DLD1 (cell line): ENCODE results near the gene GDF9.

ENCODE experiments used
- in situ Hi-C: cut with HindIII; loops from 2 replicates; pipeline ENCODE4 v1.10.0; 2017; ENCODE audit warnings: low sequenced_read_pairs

Gene GDF9

DNA sequence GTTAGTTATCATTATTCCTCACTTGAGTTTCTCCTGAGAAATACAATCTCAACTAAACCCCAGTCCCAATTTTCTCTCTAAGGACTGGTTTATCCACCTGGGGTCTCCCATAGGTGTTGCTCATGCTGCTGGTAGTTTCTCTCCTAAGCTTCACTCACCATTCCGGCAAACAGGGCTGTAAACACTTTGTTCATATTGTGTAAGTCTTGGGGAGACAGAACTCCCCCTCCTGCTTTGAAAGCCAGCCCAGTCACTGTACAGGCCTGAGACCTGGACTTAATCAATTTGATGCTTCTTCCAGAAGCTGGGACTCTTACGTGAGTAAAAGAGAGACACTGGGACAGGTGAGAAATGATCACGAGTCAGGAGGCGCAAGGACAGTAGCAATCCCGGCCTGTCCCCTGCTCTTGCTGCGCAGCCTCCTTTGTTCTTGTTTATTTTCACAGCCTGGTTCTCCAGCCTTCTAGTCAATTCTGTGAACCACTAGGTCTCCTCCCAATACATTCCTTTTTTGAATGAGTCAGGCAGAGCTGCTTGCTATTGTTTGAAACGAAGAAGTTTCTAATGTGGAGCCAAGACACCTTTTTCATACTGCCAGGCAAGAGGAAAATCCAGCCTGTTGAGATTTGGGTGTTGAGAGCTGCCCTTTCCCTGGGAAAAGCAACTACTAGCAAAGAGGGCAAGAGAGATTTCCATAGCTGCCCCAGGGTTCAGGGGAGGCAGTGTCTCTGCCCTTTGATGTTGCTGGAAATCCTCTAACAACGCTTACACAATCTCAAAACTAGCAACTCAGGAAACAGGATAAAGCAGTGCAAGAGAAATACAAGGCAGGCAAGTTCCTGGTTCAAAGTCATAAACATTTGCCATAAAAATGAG lies 26.6 kb downstream of the GDF9 start:
- in situ Hi-C loops: no loop called here

DNA sequence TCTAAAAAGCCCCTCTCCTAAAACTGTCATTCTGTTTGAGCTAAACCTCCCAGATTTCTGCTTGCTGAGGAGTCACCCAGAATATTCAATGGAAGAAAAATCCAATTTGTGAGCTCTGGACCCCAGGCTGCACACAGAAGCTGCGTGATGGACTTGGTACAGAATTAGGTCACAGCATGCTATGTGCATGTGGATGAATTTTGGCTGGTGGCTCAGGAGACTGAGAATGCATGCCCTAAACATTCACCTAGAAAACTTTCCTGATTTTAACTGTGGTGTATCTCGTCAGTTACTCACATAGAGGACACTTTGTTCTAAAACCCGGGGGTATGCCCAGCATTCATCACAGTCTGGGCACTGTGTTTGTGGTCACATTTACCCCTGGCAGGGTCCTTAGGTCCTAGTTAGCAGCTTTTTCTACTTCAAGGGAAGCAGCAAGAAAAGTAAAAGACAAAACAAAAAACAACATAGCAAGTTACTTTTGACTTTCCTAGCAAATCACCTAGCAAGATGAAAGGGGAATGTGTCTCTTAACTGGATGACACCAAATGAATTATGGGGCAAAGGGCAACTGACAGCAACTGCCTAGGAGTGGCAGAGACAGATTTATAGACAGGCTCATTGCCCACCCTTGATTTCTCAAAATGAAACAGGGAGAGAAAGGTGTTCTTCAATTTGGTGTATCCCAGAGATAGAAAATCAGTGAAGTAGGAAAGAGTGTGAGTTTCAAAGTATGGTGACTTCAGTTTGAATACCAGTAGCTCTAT lies 27.6 kb downstream of the GDF9 start:
- in situ Hi-C loops: no loop called here

- in situ Hi-C loops: no loop called here
Measured at GRCh38 chr5:132837868-132838267, 28.4 kb downstream of the GDF9 start.

GRCh38 chr5:132836852-132837251 lies 29.4 kb downstream of the GDF9 start:
- in situ Hi-C loops: no loop called here

DNA sequence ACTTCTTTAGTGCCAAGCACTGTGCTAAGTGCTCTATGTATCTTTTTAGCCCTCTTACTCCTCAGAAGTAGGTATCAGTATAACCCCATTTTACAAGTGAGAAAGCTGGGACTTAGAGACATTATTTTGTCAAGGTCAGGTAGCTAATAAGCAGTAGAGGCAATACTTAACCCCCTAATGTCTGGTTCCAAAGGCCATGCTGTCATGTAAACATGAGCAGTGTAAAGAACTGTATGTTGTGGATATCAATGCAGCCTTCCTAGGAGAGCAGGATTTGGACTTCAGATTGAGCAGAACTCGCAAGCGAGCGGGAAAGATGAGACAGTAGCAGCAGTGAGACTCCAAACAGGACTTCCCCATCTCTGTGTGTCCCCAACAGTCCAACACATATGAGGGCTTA lies 32.2 kb downstream of the GDF9 start:
- in situ Hi-C loops: no loop called here

GRCh38 chr5:132832612-132833011 lies 33.7 kb downstream of the GDF9 start:
- in situ Hi-C loops: no loop called here

DNA sequence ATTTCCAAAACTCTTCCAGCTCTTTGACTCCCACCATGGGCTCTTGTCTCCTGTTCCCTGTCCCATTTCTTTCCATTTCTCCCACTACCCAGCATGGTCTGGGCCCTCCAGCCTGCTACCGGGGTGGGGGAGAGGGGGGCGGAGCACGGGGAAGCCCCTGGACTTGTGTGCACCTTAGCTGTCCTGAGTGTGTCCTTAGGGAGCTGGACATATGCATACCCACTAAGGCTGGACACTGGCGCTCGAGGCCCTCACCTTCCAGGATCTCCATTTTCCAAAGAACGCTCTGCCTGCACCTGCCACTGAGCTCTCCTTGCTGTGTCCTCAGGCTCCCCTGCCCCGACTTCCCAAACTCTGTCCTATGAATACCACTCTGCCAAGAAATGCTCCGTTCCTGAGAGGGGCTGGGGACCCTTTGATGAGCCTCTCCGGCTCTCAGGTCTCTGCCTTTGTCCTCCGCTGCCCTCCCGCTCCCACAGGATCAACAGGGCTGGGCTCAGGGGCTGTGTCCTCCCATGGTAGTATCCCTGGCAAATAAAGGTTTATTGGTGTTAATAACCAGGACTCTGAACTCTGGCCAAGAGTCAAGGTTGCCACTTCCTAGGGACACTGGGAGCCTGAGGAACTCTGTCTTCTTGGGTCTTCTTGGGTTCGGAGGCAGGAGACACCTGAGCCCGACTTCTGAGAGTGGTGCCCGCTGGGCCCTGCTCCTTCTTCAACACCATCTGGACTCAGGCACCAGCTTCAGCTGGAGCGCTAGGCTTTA lies 35.0 kb downstream of the GDF9 start:
- in situ Hi-C loops: no loop called here

DNA sequence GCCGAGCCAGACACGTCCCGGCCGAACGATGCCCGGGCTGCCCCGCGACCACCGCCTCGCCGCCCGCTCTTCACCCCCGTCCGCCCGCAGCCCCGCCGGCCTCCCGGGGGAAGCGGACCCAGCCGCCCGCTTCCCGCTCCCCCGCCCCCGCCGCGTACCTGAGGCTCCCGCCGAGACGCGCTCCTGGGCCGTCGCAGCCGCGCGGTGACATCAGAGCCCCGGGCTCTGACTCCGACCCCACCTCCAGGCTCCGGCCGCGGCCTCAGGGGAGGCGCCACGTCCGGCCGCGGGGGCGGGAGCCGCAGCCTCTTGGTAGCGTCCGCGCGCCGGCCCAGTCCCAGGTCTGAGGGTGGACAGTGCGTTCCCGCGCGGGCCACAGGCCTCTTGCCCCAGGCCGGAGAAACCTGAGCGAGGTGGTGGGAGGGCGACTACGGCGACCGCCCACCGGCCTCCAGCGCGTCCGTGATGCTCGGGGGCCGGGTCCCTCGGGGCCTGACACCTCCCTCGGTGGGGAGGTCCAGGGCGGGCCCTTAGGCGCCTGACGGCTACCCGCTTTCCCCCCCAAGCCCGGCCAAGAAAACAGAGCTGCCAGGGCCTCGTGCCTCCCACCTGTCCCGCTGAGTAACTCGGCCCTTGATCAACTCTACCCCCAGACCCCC lies 35.7 kb downstream of the GDF9 start, which contains the start of gene SHROOM1:
Gene SHROOM1, minus strand, starts transcription at position 212 of the 659 bp plus-strand sequence. CDS start 4,507 bp downstream, outside the sequence.
- in situ Hi-C loops: no loop called here

DNA sequence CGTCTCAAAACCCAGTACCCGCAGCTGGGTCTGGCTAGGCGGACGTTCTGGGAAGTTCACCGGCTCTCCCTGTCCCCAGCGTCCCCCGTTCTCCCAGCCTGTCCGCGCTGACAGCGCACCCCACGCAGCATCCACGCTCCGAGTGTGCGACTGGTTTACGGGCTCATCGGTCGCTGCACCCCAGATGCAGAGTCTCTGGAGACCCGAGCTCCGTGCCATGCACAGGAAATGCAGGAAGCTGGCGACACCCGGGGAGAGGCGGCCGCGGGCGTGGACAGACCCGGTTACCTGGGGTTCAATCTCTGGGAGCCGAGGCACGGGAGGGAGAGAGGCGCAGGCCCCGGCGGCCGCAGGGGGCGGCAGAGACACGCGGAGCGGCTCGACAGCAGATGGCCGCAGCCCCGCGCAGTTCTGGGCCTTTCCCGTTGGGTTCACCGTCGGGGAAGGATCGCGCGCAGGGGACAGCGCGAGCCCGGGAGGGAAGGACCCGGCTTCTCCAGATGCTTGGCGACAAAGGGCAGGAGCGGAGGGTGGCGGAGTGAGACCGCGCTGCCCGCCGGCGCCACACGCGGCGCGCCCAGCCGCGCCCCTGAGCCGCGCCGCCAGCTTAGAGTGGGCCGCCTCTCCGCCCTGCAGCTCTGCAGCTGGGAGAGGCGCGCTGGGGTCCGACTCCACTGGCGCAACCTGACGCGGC lies 36.4 kb downstream of the GDF9 start:
- in situ Hi-C loops: no loop called here

DNA sequence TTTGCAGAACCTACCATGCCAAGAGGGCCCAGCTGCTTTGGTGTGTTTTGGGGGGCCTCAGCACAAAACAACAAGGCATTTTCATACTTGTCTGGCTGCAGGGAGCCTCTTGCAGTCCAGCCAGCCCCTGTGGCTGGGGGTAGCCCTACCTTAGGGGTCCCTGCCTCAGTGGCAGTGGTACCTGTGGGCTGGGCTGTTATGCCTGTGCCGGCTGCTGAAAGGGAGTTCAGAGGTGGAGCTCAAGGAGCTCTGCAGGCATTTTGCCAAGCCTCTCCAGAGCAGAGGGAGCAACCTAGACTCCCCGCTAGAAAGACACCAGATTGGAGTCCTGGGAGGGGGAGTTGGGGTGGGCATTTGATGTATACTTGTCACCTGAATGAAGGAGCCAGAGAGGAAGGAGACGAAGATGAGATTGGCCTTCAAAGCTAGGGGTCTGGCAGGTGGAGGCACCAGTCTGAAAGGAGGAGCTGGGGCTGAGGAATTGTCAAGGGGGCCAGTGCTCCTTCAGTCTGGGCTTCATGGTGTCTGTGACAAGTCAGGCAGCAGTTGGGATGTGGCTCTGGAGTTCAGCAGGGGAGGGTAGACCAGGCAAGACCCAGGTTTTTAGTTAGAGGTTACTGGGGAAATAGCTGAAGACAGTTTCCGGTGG lies 37.3 kb downstream of the GDF9 start:
- in situ Hi-C loops: no loop called here

GRCh38 chr5:132827943-132828673 lies 38.2 kb downstream of the GDF9 start:
- in situ Hi-C loops: no loop called here

GRCh38 chr5:132826424-132827082 lies 39.7 kb downstream of the GDF9 start:
- in situ Hi-C loops: no loop called here

GRCh38 chr5:132825834-132826391 lies 40.4 kb downstream of the GDF9 start:
- in situ Hi-C loops: no loop called here

DNA sequence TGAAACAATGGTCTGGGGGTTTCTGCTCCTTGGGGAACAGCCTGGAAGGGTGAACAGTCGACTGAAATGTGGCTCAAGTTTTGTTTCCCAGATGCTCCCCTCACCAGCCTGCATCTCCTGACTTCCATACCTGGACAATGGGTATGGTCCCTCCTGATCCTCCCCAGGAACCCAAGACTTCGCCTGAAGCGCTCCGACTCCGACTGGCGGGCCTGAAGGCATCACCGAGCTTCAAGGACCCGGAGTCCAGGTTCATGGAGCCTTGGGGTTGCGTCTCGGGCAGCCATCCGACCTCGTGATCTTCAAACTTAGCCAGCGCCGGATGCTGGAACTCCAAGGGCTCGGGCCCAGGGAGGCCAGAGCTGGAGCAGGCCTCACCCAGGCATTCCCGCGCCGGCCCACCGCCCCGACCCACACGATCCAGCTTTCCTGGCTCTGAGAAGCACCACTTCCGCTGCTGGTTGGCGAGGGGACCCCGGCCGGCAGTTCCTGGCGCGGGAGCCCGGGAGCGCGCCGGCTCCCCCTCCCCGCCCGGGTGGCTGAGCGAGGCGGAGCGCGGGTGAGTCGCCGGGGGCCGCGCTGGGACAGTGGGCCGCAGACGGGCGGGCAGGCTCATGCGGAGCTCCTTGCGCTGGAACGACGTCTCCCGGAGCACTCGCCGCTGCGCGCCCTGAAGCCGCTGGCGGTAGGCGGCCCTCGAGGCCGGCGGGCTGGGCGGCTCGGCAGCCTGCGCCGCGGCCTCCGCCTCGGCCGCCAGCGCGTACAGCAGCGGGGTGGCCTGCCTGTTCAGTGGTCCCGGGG lies 41.0 kb downstream of the GDF9 start:
- in situ Hi-C loops: no loop called here

DNA sequence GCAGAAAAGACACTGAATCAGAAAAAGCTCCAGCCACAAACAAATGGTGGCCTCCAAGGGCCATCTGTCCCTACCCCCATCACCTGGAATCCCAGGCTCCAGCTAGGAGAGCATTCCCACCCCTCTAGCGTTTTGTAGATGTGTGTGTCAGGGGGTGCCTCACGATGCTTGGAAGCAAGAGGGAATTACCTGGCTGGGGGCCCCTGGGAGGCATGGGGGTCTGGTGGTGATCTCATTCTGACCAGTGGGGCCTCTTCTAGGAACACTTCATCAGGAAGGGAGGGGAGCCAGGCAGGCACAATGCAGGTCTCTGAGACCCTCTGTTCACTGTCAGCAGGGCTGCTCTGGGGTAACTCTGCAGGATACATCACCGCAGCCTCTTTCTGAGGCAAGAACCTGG lies 41.8 kb downstream of the GDF9 start:
- in situ Hi-C loops: no loop called here

DNA sequence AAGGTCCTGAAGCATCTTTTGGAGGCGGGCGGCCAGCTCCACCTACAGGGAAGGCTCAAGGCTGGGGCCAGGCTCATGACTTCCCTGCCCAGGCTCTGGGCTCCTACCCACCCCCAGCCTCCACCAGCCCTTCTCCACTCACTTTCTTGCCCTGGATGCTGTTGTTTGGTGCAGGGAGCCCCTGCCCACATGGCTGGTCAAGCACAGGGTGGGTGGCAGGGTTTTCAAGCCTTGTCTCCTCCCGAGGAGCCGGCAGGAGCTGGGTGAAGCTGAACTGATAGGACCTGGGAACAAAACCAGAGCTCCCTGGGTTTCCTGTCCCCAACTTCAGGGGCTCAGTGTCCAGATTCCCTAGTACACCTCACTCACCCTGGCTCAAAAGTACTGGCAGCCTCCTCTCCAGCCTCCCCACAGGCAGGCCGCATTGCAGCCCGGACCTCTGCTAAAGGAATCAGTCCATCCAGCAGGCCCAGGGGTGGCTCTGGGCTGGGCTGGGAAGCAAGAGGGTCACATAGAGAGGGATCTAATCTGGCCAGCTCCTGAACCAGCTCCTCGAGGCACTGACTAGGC lies 42.7 kb downstream of the GDF9 start:
- in situ Hi-C loops: no loop called here
